GM21825 (cell line): ENCODE measurements around the gene NPHP4.

ENCODE experiments used
- ATAC-seq: cut with Tn5 transposase; IDR thresholded peaks from one replicate; pipeline ENCODE4 v1.9.1; 2021; ENCODE audit warnings: mild to moderate bottlenecking, moderate library complexity; ENCODE audit not compliant: unreplicated experiment

The NPHP4 gene

GRCh38 chr1:5819391-5820025, 172.7 kb downstream of the NPHP4 start:
- no peak for ATAC-seq

GRCh38 chr1:5818755-5819154, 173.5 kb downstream of the NPHP4 start:
- no peak for ATAC-seq

- ATAC-seq, result no peak
Measured at GRCh38 chr1:5815716-5816115, 176.5 kb downstream of the NPHP4 start.

GRCh38 chr1:5815211-5815610, 177.0 kb downstream of the NPHP4 start:
- no peak for ATAC-seq

GRCh38 chr1:5814046-5814619, 178.1 kb downstream of the NPHP4 start:
- no peak for ATAC-seq

DNA sequence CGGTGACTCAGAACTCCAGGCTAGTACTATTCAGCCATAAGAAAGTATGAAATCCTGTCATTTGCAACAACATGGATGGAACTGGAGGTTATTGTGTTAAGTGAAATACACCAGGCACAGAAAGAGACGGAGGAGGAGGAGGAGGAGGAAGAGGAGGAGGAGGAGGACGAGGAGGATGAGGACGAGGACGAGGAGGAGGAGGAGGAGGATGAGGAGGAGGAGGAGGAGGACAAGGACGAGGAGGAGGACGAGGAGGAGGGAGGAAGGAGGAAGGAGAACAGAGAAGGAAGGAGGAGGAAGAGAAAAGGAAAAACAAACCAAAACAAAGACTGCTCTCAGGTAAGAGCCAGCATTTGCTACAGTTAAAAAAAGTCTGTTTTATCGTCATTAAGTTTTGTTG, 178.7 kb downstream of the NPHP4 start:
- no peak for ATAC-seq
